Activated B cell treated with CpG ODN at 0.5 μM for 24 hours (primary cell): ENCODE data around the gene RPP40. TPM values are rescaled to one million over a fixed set of nuclear protein-coding genes. Genes with fewer than 3 reads are reported as not detected.

Experiments
- ATAC-seq: fragments of 200-7000 bp; cut with Tn5 transposase; one replicate; pipeline ENCODE4 v1.10.0; 2021; ENCODE audit warnings: low read depth, mild to moderate bottlenecking, moderate library complexity
- CTCF ChIA-PET: fragments of 350-600 bp; sonication (Branson Sonifier 250); formaldehyde crosslinking; loops from one replicate; lab custom pipeline; 2021; ENCODE audit warnings: antibody characterized with exemption; lab: Charles Lee
- POLR2A ChIA-PET: fragments of 350-600 bp; sonication (Branson Sonifier 250); formaldehyde crosslinking; loops from one replicate; lab custom pipeline; 2021; ENCODE audit warnings: antibody characterized with exemption; lab: Charles Lee
- DNase-seq: peaks from one replicate; pipeline ENCODE4 v3.0.0; 2022
- H3K27ac Mint-ChIP-seq: one replicate; pipeline ENCODE4 v1.8.0; 2020; ENCODE audit warnings: mixed read lengths
- H3K27me3 Mint-ChIP-seq: one replicate; pipeline ENCODE4 v1.8.0; 2021; ENCODE audit warnings: mixed read lengths
- H3K36me3 Mint-ChIP-seq: one replicate; pipeline ENCODE4 v1.8.0; 2021; ENCODE audit warnings: low read depth, mixed read lengths
- H3K4me1 Mint-ChIP-seq: one replicate; pipeline ENCODE4 v1.8.0; 2021; ENCODE audit warnings: mixed read lengths
- H3K4me3 Mint-ChIP-seq: one replicate; pipeline ENCODE4 v1.8.0; 2020; ENCODE audit warnings: mild to moderate bottlenecking, mixed read lengths
- H3K9me3 Mint-ChIP-seq: one replicate; pipeline ENCODE4 v1.8.0; 2020; ENCODE audit warnings: mixed read lengths
- intact Hi-C: fragments of 100-400 bp; cut with micrococcal nuclease; formaldehyde crosslinking; loops from one replicate; pipeline ENCODE4 v1.15.1; 2024
- total RNA-seq: library from RNA; stranded (reverse); gene quantifications from 2 replicates; pipeline ENCODE4 v1.2.3, GENCODE V29; 2022
- TF ChIP-seq, protein P1 (sequence below): fragments of 200-600 bp; IDR thresholded peaks from one replicate; pipeline ENCODE4 v1.8.0; 2022; ENCODE audit warnings: antibody characterized with exemption, mild to moderate bottlenecking

Gene RPP40
- total RNA-seq, 1 donor from 2014 or later = 7.1 TPM

DNA sequence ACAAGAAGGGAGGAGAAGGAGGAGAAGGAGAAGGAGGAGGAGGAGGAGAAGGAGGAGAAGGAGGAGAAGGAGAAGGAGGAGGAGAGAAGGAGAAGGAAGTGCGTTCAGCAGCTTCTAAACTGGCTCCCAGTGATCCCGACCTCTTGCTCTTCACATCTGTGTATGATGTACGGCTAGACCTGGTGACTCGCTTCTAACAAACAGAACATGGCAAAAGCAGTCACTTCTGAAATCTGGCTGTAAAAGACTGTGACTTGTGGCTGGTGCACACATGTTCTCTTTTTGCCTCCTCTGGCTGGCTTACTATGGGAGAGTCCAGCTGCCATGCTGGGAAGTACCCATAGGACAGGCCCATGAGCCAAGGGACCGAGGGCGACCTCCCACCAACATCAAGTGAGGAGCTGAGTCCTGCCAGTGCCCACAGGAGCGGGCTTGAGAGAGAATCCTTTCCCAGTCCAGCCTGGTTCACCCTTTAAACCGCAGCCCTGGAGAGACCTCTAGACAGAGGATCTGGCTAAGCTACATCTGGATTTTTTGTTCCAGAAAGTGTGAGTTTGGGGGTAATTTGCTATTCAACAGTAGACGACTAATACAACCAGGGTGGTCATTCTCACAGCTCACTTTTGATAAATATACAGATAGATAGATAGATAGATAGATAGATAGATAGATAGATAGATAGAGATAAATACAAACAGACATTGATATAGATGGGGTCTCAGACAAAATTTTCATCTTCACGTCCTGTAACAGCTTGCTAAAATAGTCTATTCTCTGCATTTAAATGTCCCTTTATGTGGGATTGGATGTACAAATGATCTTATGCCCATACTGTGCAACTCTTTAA, 42.3 kb downstream of the RPP40 start:
- Mint-ChIP-seq H3K27me3 (no peaks in the 10 kb centered on the region), H3K36me3 (no peaks in the 10 kb centered on the region), H3K4me3 (no peak overlapping the region), H3K27ac (no peak overlapping the region), H3K9me3 (no peaks in the 10 kb centered on the region), H3K4me1 (no peaks in the 10 kb centered on the region)
- ChIA-PET CTCF (no interaction called here), POLR2A (no interaction called here)
- TF ChIP-seq, protein P1, sequence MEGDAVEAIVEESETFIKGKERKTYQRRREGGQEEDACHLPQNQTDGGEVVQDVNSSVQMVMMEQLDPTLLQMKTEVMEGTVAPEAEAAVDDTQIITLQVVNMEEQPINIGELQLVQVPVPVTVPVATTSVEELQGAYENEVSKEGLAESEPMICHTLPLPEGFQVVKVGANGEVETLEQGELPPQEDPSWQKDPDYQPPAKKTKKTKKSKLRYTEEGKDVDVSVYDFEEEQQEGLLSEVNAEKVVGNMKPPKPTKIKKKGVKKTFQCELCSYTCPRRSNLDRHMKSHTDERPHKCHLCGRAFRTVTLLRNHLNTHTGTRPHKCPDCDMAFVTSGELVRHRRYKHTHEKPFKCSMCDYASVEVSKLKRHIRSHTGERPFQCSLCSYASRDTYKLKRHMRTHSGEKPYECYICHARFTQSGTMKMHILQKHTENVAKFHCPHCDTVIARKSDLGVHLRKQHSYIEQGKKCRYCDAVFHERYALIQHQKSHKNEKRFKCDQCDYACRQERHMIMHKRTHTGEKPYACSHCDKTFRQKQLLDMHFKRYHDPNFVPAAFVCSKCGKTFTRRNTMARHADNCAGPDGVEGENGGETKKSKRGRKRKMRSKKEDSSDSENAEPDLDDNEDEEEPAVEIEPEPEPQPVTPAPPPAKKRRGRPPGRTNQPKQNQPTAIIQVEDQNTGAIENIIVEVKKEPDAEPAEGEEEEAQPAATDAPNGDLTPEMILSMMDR = no peak
- intact Hi-C loops = no loop called here
- DNase-seq = no peak
- no peak for ATAC-seq

DNA sequence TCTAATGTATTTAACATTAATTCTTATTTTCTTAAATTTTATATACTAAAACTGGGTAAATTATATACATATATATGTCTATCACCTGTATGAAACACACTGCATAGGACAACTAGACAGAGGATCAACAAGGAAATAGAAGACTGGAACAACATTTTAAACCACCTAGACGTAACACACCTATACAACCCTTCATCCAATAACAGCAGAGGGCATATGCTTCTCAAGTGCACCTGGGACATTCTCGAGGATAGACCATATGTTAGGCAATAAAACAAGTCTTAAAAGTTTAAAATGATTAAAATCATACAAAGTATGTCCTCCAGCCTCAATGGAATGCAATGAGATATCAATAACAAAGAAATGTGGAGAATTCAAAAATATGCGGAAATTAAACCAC, 45.2 kb downstream of the RPP40 start:
- ATAC-seq (no peak), DNase-seq (no peak)
- Mint-ChIP-seq H3K36me3 (peaks cover 24% of the 10 kb centered on the region), H3K4me1 (no peaks in the 10 kb centered on the region), H3K27ac (no peak overlapping the region), H3K9me3 (no peaks in the 10 kb centered on the region), H3K27me3 (no peaks in the 10 kb centered on the region), H3K4me3 (no peak overlapping the region)
- intact Hi-C loops = no loop called here
- POLR2A ChIA-PET = no interaction called here
- CTCF ChIA-PET = no interaction called here
- TF ChIP-seq, protein P1 = no peak

DNA sequence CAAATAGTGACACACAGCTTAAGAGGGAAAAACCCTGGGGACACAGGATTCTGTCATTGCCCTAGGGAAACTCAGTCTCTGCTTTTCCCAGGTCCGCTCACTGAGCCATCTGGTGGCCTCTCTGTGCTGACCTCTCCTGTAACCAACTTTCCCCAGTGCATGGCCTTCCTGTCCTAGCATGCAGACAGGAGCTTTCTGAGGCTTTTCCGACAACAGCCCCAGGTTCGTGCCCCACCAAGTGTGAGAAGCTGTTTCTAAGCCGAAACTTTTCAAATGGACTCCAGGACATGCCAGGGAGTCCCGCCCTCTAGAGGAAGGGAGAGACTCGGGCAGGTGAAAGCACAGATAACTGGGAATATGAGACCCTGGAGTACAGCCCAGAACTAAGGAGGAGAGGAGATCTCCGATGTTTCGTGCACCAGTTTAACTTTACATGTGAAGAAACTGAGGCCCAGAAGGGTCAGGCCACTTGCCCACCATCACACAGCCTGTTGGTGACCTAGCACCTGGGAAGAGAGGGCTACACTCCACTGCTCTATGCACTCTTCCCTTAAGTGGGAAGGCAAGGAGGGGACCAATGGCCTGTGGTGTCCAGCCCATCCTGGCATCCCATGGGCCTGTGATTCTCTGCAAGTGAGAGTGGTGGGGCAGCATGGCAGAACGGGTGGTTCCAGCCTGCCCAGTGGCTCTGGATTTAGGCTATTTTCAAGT, 46.2 kb downstream of the RPP40 start:
- ChIA-PET POLR2A (no interaction called here), CTCF (no interaction called here)
- Mint-ChIP-seq H3K9me3 (no peaks in the 10 kb centered on the region), H3K4me3 (no peak overlapping the region), H3K4me1 (no peaks in the 10 kb centered on the region), H3K36me3 (peaks cover 31% of the 10 kb centered on the region), H3K27ac (no peak overlapping the region), H3K27me3 (no peaks in the 10 kb centered on the region)
- TF ChIP-seq, protein P1 = no peak
- ATAC-seq (no peak), DNase-seq (no peak)
- intact Hi-C loops = no loop called here

DNA sequence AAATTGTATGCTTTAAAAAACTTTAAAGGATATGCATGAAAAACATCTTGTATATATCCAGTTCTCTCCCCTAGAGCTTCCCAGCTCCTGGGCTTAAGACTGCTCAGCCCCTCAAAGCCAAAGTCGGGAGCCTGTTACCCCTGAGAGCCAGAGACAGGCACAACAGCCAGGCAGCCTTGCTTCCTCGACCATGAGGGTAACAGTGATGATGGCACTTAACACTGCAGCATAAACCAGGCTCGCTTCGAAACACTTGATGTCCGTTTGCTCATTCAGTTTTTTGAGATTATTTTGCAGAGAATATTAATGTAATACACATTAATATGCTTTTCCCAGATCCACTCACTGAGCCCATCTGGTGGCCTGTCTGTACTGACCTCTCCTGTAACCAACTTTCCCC, 47.2 kb downstream of the RPP40 start:
- no peak overlapping the region for H3K4me3 Mint-ChIP-seq
- H3K27me3 Mint-ChIP-seq = no peaks in the 10 kb centered on the region
- no peaks in the 10 kb centered on the region for H3K9me3 Mint-ChIP-seq
- TF ChIP-seq, protein P1 = no peak
- intact Hi-C loops = no loop called here
- POLR2A ChIA-PET = no interaction called here
- H3K4me1 Mint-ChIP-seq = no peaks in the 10 kb centered on the region
- no peak overlapping the region for H3K27ac Mint-ChIP-seq
- H3K36me3 Mint-ChIP-seq = peaks cover 42% of the 10 kb centered on the region
- CTCF ChIA-PET = no interaction called here
- ATAC-seq = no peak
- DNase-seq = no peak

DNA sequence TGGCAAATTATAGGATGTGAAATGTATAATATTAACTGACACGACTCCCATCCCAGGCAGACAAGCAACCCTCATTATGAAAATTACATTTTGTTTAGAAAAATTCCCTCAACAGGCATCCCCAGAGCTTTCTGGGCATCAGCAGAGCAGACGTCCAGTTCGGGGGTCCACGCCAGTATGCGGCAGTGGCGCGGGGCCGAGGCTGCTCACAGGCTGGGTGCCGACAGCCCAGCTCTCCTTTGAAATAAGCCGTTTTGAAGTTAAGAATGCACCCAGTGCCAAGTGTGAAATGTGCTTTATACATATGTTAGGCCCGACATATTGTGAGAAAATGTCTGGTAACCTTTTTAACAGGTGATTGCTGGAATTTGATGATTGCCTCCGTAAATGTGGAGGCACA, 50.4 kb downstream of the RPP40 start:
- no peak for DNase-seq
- TF ChIP-seq, protein P1 = no peak
- Mint-ChIP-seq H3K27me3 (no peaks in the 10 kb centered on the region), H3K4me1 (no peaks in the 10 kb centered on the region), H3K27ac (no peak overlapping the region), H3K36me3 (peaks cover 70% of the 10 kb centered on the region), H3K4me3 (no peak overlapping the region), H3K9me3 (no peaks in the 10 kb centered on the region)
- intact Hi-C loops = no loop called here
- CTCF ChIA-PET = no interaction called here
- POLR2A ChIA-PET = no interaction called here
- ATAC-seq = no peak
